ENCODE measurements around the gene KRTAP10-3. TPM values are rescaled to one million over a fixed set of nuclear protein-coding genes. Genes with fewer than 3 reads are reported as not detected.
"Not testable (repeated sequence)": the region's sequence is repeated elsewhere in the genome, so short reads cannot be mapped to it uniquely, and the experiment has no call there.

KRTAP10-3 gene
- total RNA-seq, 1 donor from 2014 or later = not detected

GRCh38 chr21:44592446-44593311 is 34.1 kb upstream of the KRTAP10-3 start, which contains the start of gene KRTAP10-6:
Gene KRTAP10-6 (minus strand): TSS chr21:44592505. CDS start chr21:44592484, 21 bp downstream.
- Histone ChIP-seq H2AFZ (ENCODE audit: low read depth, low read length) (no peak within 1 kb of the TSS), H3K4me2 (ENCODE audit: low read length) (no peak within 1 kb of the TSS)

DNA sequence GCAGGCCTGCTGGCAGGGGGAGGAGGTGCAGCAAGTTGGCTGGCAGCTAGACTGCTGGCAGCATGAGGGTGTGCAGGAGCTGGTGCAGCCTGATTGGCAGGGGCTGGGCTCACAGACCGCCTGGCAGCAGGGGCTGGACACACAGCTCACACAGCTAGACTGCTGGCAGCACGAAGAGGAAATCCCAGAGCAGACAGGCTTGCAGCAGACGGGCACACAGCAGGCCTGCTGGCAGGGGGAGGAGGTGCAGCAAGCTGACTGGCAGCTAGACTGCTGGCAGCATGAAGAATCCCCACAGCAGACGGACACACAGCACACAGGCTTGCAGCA is 33.2 kb upstream of the KRTAP10-3 start:
- not testable (repeated sequence) for H3K4me3 ChIP-seq (ENCODE audit: insufficient read depth, low read depth, low read length); H3K9me3 Mint-ChIP-seq (ENCODE audit: unreplicated experiment); H3K36me3 ChIP-seq (ENCODE audit: insufficient read depth, low read length); H3K27me3 ChIP-seq (ENCODE audit: insufficient read depth, low read length); FAIRE-seq; H3K27ac Mint-ChIP-seq (ENCODE audit: unreplicated experiment); H3K36me3 Mint-ChIP-seq (ENCODE audit: low read depth, unreplicated experiment); H3K27ac ChIP-seq (ENCODE audit: low read depth, low read length); H3K4me1 ChIP-seq (ENCODE audit: insufficient read depth, low read length); H2AFZ ChIP-seq (ENCODE audit: low read depth, low read length); H3K79me2 ChIP-seq (ENCODE audit: insufficient read depth, low read length); DNase-seq (ENCODE audit: low read depth); H3K4me2 ChIP-seq (ENCODE audit: low read length); H3K9me3 ChIP-seq (ENCODE audit: insufficient read depth, low read depth, low read length); H3K4me3 Mint-ChIP-seq (ENCODE audit: unreplicated experiment); H3K4me1 Mint-ChIP-seq (ENCODE audit: low read depth, unreplicated experiment); H3K9ac ChIP-seq (ENCODE audit: low read length); H4K20me1 ChIP-seq (ENCODE audit: insufficient read depth, low read length)
- peaks cover 31% of the 10 kb centered on the region for H3K27me3 Mint-ChIP-seq (ENCODE audit: low read depth, unreplicated experiment)

More at GRCh38 chr21:44592446-44593311, 34.1 kb upstream of the KRTAP10-3 start, which contains the start of gene KRTAP10-6:
- peaks cover 1% of the 10 kb centered on the region for H3K36me3 Mint-ChIP-seq (ENCODE audit: low read depth, unreplicated experiment)
- Histone ChIP-seq H3K4me3 (ENCODE audit: insufficient read depth, low read depth, low read length) (no peak within 1 kb of the TSS), H3K27me3 (ENCODE audit: insufficient read depth, low read length) (no peaks in the 10 kb centered on the region), H3K36me3 (ENCODE audit: insufficient read depth, low read length) (no peaks in the 10 kb centered on the region), H3K9ac (ENCODE audit: low read length) (no peak within 1 kb of the TSS), H3K27ac (ENCODE audit: low read depth, low read length) (no peak within 1 kb of the TSS), H3K9me3 (ENCODE audit: insufficient read depth, low read depth, low read length) (peaks cover 3% of the 10 kb centered on the region), H4K20me1 (ENCODE audit: insufficient read depth, low read length) (no peaks in the 10 kb centered on the region), H3K4me1 (ENCODE audit: insufficient read depth, low read length) (no peaks in the 10 kb centered on the region), H3K79me2 (ENCODE audit: insufficient read depth, low read length) (no peaks in the 10 kb centered on the region)
- no peak for TF ChIP-seq CTCF (IDR thresholded peaks at IDR 0.05; ENCODE audit: insufficient read depth, low read depth, low read length)
- no peak for TF ChIP-seq EZH2 (IDR thresholded peaks at IDR 0.05; ENCODE audit: insufficient read depth, low read length)
- DNase-seq (ENCODE audit: low read depth) (no peak), FAIRE-seq (no peak)
- H3K4me3 Mint-ChIP-seq (ENCODE audit: unreplicated experiment) = no peak within 1 kb of the TSS
- H3K27me3 Mint-ChIP-seq (ENCODE audit: low read depth, unreplicated experiment) = peaks cover 27% of the 10 kb centered on the region
- H3K9me3 Mint-ChIP-seq (ENCODE audit: unreplicated experiment) = peaks cover 7% of the 10 kb centered on the region
- peak within 1 kb of the TSS; percentile 58 for H3K27ac Mint-ChIP-seq (ENCODE audit: unreplicated experiment)
- peaks cover 2% of the 10 kb centered on the region for H3K4me1 Mint-ChIP-seq (ENCODE audit: low read depth, unreplicated experiment)

- H3K79me2 ChIP-seq (ENCODE audit: insufficient read depth, low read length); H3K9me3 ChIP-seq (ENCODE audit: insufficient read depth, low read depth, low read length); DNase-seq (ENCODE audit: low read depth); H3K27ac ChIP-seq (ENCODE audit: low read depth, low read length); H3K27me3 ChIP-seq (ENCODE audit: insufficient read depth, low read length); H3K9ac ChIP-seq (ENCODE audit: low read length); H3K4me3 ChIP-seq (ENCODE audit: insufficient read depth, low read depth, low read length); H4K20me1 ChIP-seq (ENCODE audit: insufficient read depth, low read length); H3K36me3 ChIP-seq (ENCODE audit: insufficient read depth, low read length); H3K4me2 ChIP-seq (ENCODE audit: low read length); H3K36me3 Mint-ChIP-seq (ENCODE audit: low read depth, unreplicated experiment); H2AFZ ChIP-seq (ENCODE audit: low read depth, low read length); H3K4me1 Mint-ChIP-seq (ENCODE audit: low read depth, unreplicated experiment); H3K4me1 ChIP-seq (ENCODE audit: insufficient read depth, low read length); H3K9me3 Mint-ChIP-seq (ENCODE audit: unreplicated experiment); H3K4me3 Mint-ChIP-seq (ENCODE audit: unreplicated experiment); H3K27ac Mint-ChIP-seq (ENCODE audit: unreplicated experiment); FAIRE-seq: not testable (repeated sequence)
- peaks cover 37% of the 10 kb centered on the region for H3K27me3 Mint-ChIP-seq (ENCODE audit: low read depth, unreplicated experiment)
Measured at GRCh38 chr21:44590897-44591800, 32.6 kb upstream of the KRTAP10-3 start.

Measured in astrocyte (in vitro differentiated cells and primary cell).